Endodermal cell (in vitro differentiated cells): Measurements from ENCODE around the gene TLK2. TPM values are rescaled to one million over a fixed set of nuclear protein-coding genes. Genes with fewer than 3 reads are reported as not detected.

Source experiments
- DNase-seq: peaks from one replicate; pipeline ENCODE4 v3.0.0-alpha.2; 2017
- H3K27ac ChIP-seq: 2 replicates; pipeline ENCODE4 v1.5.1; 2013; ENCODE audit warnings: mild to moderate bottlenecking, low read depth, low read length, moderate library complexity
- H3K27me3 ChIP-seq: 2 replicates; pipeline ENCODE4 v1.6.1; 2013; ENCODE audit warnings: mild to moderate bottlenecking, low read length, moderate library complexity; ENCODE audit not compliant: insufficient read depth, control insufficient read depth, poor library complexity, severe bottlenecking
- H3K36me3 ChIP-seq: 2 replicates; pipeline ENCODE4 v1.7.0; 2013; ENCODE audit warnings: mild to moderate bottlenecking, low read length, moderate library complexity; ENCODE audit not compliant: control insufficient read depth, insufficient read depth
- H3K4me1 ChIP-seq: one replicate; pipeline ENCODE4 v1.7.0; 2013; ENCODE audit warnings: low read length; ENCODE audit not compliant: control insufficient read depth, insufficient read depth
- H3K4me3 ChIP-seq: 2 replicates; pipeline ENCODE4 v1.5.1; 2013; ENCODE audit warnings: mild to moderate bottlenecking, low read length, moderate library complexity
- H3K9ac ChIP-seq: 2 replicates; pipeline ENCODE4 v1.6.1; 2013; ENCODE audit warnings: mild to moderate bottlenecking, low read length, moderate library complexity; ENCODE audit not compliant: poor library complexity, severe bottlenecking; ENCODE audit errors: extremely low read depth
- H3K9me3 ChIP-seq: 2 replicates; pipeline ENCODE4 v1.6.1; 2013; ENCODE audit warnings: mild to moderate bottlenecking, low read length, moderate library complexity; ENCODE audit not compliant: control insufficient read depth
- H3K27ac Mint-ChIP-seq: 2 replicates; pipeline ENCODE4 v1.8.0; 2020; ENCODE audit warnings: mixed read lengths
- H3K27me3 Mint-ChIP-seq: 2 replicates; pipeline ENCODE4 v1.8.0; 2021; ENCODE audit warnings: mild to moderate bottlenecking, mixed read lengths; ENCODE audit not compliant: insufficient read depth
- H3K36me3 Mint-ChIP-seq: 2 replicates; pipeline ENCODE4 v1.8.0; 2020; ENCODE audit warnings: low read depth, mixed read lengths
- H3K4me1 Mint-ChIP-seq: 2 replicates; pipeline ENCODE4 v1.8.0; 2020; ENCODE audit warnings: mixed read lengths
- H3K4me3 Mint-ChIP-seq: 2 replicates; pipeline ENCODE4 v1.8.0; 2020; ENCODE audit warnings: mild to moderate bottlenecking, moderate library complexity, mixed read lengths
- H3K9me3 Mint-ChIP-seq: 2 replicates; pipeline ENCODE4 v1.8.0; 2020; ENCODE audit warnings: mild to moderate bottlenecking, mixed read lengths
- WGBS, 2 experiments: methylation state at CpG; one replicate each; pipeline versions ENCODE4 v1.1.5 to v1.1.7; 2013; ENCODE audit warnings: missing lambda C conversion rate in 2 of 2, mixed read lengths in 1 of 2; ENCODE audit not compliant: insufficient coverage in 1 of 2, insufficient read length in 1 of 2; 5-methylcytosine and 5-hydroxymethylcytosine counted together
- total RNA-seq, 2 donors: library from RNA; stranded (reverse); fragmentation: NEBNext Ultra II Directional in 1 of 2; extraction: Animal tissue kit (Norgen Biotek cat#: 25700) in 1 of 2; gene quantifications; 2 replicates in 1 of 2; 3 replicates in 1 of 2; pipeline ENCODE4 v1.2.1, GENCODE V29; 2021
- TF ChIP-seq, protein P1 (sequence below): fragments of 200-600 bp; sonication (generic); conservative IDR thresholded peaks from 2 replicates; pipeline ENCODE4 v1.5.0; 2021; ENCODE audit warnings: antibody characterized with exemption, mild to moderate bottlenecking

The TLK2 gene
- total RNA-seq, 2 donors from 2014 or later = 76.2 to 89.2 TPM

DNA sequence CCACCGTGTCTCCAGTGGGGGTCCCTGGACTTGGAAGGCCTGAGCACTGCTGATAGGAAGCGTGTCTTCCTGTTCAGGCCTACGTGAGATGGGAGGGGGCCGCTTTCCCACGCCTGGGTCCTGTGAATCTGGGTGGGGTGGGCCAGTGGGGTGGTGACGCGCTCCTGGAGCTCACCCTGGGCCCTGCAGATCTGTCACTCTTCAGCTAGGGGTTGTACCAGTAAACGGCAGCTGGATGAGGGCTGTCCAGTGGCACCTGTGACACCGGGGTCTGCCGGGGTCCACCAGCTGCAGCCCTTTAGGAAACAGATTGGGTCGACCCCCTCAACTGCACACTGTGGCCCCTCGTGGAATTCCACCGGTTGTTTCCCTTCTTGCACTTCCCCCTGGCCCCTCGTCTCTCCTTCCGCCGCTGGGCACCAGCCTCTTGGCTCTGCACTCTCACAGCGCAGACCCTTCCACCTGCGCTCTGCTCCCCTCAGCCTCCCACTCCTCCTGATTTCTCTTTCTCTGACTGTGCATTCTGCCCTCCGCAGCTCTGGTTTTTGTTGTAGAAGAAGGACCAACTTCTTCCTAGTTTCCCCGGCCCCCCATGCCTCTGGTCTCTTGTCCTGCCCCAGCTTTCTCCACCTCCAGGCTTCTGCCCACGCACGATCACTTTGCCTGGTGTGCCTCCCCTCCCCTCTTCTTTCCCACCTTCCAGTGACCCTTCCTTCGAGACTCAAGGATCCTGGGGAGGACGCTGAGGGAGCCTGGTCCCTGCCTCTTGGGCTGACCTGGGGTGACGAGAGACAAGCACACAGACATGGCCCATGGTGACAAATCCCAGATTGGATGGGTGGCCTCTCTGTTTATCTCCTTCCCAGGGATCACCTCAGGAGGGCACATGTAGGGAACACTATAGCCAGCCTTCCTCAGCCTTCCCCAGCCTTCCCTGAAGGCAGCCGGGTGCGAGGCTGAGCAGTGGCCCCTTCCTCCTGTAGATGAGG, 153.6 kb downstream of the TLK2 start:
- peaks cover 31% of the 10 kb centered on the region for H3K4me1 Mint-ChIP-seq
- H3K27me3 ChIP-seq = no peaks in the 10 kb centered on the region
- H3K4me3 Mint-ChIP-seq = no peak overlapping the region
- WGBS, 2 experiments = 89 to 90% methylated on average over 12 to 27 of the region's 27 CpGs
- peaks cover 9% of the 10 kb centered on the region for H3K4me1 ChIP-seq
- peak; percentile 59 for DNase-seq
- no peaks in the 10 kb centered on the region for H3K9me3 ChIP-seq
- no peak overlapping the region for H3K9ac ChIP-seq
- peak overlapping the region; percentile 66 for H3K27ac ChIP-seq
- peaks cover 4% of the 10 kb centered on the region for H3K36me3 ChIP-seq
- peaks cover 11% of the 10 kb centered on the region for H3K36me3 Mint-ChIP-seq
- peak overlapping the region; percentile 45 for H3K27ac Mint-ChIP-seq
- no peaks in the 10 kb centered on the region for H3K9me3 Mint-ChIP-seq
- H3K27me3 Mint-ChIP-seq = no peaks in the 10 kb centered on the region
- TF ChIP-seq, protein P1, sequence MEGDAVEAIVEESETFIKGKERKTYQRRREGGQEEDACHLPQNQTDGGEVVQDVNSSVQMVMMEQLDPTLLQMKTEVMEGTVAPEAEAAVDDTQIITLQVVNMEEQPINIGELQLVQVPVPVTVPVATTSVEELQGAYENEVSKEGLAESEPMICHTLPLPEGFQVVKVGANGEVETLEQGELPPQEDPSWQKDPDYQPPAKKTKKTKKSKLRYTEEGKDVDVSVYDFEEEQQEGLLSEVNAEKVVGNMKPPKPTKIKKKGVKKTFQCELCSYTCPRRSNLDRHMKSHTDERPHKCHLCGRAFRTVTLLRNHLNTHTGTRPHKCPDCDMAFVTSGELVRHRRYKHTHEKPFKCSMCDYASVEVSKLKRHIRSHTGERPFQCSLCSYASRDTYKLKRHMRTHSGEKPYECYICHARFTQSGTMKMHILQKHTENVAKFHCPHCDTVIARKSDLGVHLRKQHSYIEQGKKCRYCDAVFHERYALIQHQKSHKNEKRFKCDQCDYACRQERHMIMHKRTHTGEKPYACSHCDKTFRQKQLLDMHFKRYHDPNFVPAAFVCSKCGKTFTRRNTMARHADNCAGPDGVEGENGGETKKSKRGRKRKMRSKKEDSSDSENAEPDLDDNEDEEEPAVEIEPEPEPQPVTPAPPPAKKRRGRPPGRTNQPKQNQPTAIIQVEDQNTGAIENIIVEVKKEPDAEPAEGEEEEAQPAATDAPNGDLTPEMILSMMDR = no peak
- H3K4me3 ChIP-seq = no peak overlapping the region

DNA sequence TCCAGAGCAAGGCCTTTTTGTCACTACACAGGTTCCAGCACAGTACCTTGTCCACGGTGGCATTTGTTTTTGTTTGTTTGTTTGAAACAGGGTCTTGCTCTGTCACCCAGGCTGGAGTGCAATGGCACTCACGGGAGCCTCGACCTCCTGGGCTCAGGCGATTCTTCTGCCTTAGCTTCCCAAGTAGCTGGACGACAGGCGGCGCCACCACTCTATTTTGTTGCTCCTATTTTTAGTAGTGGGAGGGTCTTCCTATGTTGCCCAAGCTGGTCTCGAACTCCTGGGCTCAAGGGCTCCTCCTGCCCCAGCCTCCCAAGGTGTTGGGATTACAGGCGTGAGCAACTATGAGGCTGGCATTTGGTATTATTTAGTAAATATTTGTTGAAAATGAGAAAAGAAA, 159.2 kb downstream of the TLK2 start:
- Mint-ChIP-seq H3K27me3 (no peaks in the 10 kb centered on the region), H3K4me3 (no peak overlapping the region), H3K9me3 (no peaks in the 10 kb centered on the region), H3K36me3 (peaks cover 25% of the 10 kb centered on the region), H3K4me1 (peaks cover 6% of the 10 kb centered on the region), H3K27ac (peak overlapping the region; percentile 35)
- Histone ChIP-seq H3K4me3 (no peak overlapping the region), H3K27ac (no peak overlapping the region), H3K36me3 (peaks cover 2% of the 10 kb centered on the region), H3K9ac (no peak overlapping the region), H3K4me1 (no peaks in the 10 kb centered on the region), H3K9me3 (no peaks in the 10 kb centered on the region), H3K27me3 (no peaks in the 10 kb centered on the region)
- WGBS, 2 experiments = 0 to 76% methylated on average over 1 to 9 of the region's 9 CpGs
- peak; percentile 94 for DNase-seq
- TF ChIP-seq, protein P1 = peak; percentile 58

GRCh38 chr17:62641153-62641552, 162.5 kb downstream of the TLK2 start:
- no peak overlapping the region for H3K9ac ChIP-seq
- peaks cover 8% of the 10 kb centered on the region for H3K4me1 Mint-ChIP-seq
- no peaks in the 10 kb centered on the region for H3K9me3 Mint-ChIP-seq
- H3K9me3 ChIP-seq = no peaks in the 10 kb centered on the region
- peak; percentile 53 for DNase-seq
- peaks cover 25% of the 10 kb centered on the region for H3K36me3 Mint-ChIP-seq
- no peaks in the 10 kb centered on the region for H3K4me1 ChIP-seq
- no peaks in the 10 kb centered on the region for H3K27me3 ChIP-seq
- TF ChIP-seq, protein P1 = no peak
- H3K27me3 Mint-ChIP-seq = no peaks in the 10 kb centered on the region
- H3K4me3 ChIP-seq = no peak overlapping the region
- no peak overlapping the region for H3K27ac ChIP-seq
- H3K4me3 Mint-ChIP-seq = no peak overlapping the region
- H3K27ac Mint-ChIP-seq = no peak overlapping the region
- H3K36me3 ChIP-seq = peaks cover 4% of the 10 kb centered on the region
- WGBS, 2 experiments = 91 to 98% methylated on average over 6 to 10 of the region's 10 CpGs
